Measurements from ENCODE around the gene CBY3.
"Not testable (repeated sequence)": the region's sequence is repeated elsewhere in the genome, so short reads cannot be mapped to it uniquely, and the experiment has no call there.

Gene CBY3

GRCh38 chr5:179680780-179681401, at the start of gene CBY3:
TSS of gene CBY3 (minus strand) at chr5:179681034. CDS start at chr5:179680918, 116 bp downstream.
- DNase-seq: no peak

GRCh38 chr5:179730356-179730755, 49.5 kb upstream of the CBY3 start:
- no peak for DNase-seq

DNA sequence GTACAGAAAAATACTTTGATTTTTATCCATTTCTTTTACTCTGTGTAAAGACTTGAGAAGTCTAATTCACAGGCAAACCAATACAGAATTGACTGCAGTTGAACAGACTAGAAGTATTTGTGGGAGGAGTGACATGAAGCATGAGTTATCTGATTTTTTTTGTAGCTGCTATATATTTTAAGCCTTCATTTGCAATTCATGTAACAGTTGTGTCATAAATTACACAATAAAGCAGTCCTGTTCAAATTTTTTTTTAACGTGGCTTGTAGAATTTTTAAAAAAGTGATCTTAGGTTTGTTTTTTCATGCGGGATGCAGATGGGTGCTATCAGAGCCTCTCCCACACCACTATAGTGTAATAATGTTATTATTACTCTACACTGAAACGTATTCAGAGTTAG, 48.9 kb upstream of the CBY3 start:
- no peak for DNase-seq

DNA sequence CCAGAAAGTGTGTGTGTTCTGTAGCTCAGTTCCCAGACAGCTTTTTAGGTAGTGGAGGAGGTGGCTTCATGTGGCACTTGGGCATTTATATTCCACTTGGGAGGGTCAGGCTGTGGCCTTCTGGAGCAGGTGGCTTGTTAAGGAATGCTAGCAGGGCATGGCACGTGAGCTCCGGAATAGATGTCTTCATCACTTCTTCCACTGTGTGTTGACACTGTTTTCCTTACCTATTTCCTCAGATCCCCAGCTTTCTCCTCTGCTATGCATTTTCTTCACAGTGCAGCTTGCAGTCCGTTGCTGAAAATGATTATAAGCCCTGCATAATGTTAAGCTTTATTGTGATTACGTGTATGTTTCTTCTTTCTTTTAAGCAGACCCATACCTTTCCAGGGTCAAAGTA, 48.5 kb upstream of the CBY3 start:
- no peak for DNase-seq

GRCh38 chr5:179727106-179727505, 46.3 kb upstream of the CBY3 start:
- DNase-seq: no peak

- no peak for DNase-seq
Observed at GRCh38 chr5:179724163-179724562, 43.3 kb upstream of the CBY3 start.

DNA sequence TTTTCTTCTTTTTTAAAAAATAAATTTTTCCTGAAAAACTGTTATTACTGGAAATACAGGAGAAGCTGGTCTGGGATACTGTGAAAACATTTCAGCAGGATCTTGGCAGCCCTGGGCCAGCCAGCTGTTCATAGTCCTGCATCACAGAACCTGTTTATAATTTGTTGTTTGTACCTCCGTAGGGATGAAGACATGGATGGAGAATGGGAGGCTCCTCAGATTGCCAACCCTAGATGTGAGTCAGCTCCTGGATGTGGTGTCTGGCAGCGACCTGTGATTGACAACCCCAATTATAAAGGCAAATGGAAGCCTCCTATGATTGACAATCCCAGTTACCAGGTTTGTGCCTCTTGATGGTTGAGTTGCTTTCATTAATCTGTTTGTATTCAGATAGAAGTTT, 39.4 kb upstream of the CBY3 start:
- DNase-seq: no peak

DNA sequence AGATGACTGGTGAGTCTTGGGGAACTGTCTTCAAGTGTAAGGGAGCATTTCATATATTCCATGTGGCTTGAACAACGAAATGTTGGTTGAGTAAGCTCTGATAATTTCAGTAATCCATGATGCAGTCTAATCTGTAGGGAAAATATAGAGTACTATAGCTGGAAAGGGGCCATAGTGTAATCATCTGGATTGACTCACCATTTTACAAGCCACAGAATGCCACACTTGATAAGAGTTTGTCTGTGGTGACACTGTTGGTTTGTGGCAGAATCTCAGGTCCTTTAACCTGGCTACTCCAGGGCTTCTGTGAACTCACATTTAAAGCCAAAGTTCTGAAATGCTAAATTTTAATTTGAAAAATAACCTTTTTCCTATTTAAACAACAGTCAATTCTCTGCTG, 35.5 kb upstream of the CBY3 start:
- DNase-seq: no peak

- no peak for DNase-seq
Observed at GRCh38 chr5:179700401-179700918, 19.6 kb upstream of the CBY3 start.

DNA sequence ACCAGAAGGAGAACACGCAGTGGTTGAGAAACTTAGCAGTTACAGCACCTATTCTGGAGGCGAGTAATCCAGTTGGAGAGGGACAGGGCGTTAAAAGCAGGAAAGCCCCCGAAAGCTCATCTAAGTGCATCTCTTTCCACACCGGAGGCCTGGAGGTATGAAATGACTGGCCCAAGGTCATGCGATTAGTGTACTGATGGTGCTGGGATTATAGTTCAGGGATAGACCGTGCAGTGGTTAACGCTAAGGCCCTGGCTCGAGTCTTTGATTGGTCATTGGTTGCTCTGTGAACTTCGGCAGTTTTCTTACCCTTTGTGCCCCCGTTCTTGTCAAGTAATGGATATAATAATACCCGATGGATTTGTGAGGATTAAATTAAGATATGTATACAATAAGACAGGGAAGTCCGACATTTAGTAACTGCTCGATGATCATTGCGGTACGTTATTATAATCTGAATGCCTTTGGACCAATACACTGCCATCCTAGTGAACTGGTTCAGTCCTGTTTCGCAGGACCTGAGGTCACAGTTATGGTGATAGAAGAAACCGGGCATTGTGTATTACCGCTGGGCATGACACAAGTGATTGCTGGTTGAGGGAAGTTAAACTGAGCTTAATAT, 18.9 kb upstream of the CBY3 start:
- DNase-seq: peak; percentile 26

DNA sequence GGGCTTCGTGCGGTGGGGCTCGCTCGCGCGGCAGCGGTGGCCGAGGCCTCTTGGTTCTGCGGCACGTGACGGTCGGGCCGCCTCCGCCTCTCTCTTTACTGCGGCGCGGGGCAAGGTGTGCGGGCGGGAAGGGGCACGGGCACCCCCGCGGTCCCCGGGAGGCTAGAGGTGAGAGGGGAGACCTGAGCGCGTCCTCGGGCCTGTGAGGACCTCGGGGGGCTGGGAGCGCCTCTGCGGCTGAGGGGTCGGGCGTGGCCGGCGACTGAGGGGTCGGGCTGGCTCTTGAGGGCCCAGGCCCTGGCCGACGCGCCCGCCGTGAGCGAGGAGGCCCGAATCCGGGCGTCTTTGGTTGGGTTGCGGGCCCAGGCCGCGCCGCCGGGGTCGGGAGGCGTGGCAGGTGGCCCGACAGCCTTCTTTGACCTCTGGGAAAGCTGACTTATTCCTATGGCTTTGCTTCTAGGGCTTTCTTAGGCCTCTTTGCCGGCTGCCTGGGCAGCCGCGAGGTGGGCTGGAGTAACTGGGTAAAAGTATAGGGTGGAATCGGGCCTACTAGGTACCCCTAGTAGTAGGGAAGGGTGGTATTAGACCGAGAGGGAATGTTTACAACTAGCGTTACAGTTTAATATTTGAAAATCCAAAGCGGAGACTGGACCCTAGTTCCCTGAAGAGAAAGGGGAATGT, 18.2 kb upstream of the CBY3 start, which contains the start of gene CANX:
TSS of gene CANX (plus strand) at position 33 of the 681 bp plus-strand sequence. CDS start 6,715 bp downstream, outside the sequence.
- no peak for DNase-seq

GRCh38 chr5:179697993-179698934, 17.4 kb upstream of the CBY3 start:
- peak; percentile 95 for DNase-seq

DNA sequence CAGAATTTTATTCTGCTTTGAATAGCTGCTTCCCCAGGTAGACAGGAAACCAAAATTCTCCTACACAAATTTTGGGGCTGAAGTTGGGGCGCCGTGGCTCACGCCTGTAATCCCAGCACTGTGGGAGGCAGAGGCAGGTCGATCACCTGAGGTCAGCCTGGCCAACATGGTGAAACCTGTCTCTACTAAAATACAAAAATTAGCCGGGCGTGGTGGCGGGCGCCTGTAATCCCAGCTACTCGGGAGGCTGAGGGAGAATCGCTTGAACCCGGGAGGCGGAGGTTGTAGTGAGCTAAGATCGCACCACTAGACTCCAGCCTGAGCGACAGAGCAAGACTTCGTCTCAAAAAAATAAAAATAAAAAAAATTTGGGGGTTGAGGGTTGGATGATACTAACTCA, 16.7 kb upstream of the CBY3 start:
- DNase-seq: not testable (repeated sequence)

GRCh38 chr5:179697108-179697507, 16.3 kb upstream of the CBY3 start:
- DNase-seq: no peak

DNA sequence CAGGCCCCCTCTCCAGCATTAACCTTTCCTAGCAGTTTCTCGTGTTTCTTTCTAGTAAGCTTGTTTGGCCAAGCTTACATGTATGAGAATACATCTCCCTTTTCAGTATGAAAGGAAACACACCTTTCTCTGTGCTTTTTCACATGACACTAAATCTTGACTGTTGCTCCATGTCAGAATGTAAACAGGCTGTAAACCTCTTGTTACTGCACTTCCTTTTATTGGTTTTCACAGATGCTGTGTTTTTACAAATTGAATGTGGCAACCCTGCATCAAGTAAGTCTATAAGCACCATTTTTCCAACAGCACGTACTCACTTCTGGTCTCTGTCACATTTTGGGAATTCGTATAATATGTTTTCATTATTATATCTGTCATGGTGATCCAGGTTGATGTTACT, 15.8 kb upstream of the CBY3 start:
- DNase-seq: no peak

GRCh38 chr5:179694561-179694960, 13.7 kb upstream of the CBY3 start:
- no peak for DNase-seq

DNA sequence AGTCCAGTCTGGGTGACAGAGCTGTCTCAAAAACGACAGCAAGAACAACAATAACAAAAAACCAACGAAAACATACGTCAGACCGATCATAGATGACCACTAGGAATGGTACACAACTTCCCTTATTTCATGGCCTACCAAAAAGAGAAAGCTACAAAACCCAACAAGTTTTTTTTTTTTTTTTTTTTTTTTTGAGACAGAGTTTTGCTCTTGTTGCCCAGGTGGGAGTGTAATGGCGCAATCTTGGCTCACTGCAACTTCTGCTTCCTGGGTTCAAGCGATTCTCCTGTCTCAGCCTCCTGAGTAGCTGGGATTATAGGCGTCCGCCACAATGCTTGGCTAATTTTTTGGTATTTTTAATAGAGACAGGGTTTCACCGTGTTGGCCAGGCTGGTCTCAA, 8.4 kb upstream of the CBY3 start:
- DNase-seq: not testable (repeated sequence)

GRCh38 chr5:179680014-179680779, 637 bp downstream of the CBY3 start:
- no peak for DNase-seq

DNA sequence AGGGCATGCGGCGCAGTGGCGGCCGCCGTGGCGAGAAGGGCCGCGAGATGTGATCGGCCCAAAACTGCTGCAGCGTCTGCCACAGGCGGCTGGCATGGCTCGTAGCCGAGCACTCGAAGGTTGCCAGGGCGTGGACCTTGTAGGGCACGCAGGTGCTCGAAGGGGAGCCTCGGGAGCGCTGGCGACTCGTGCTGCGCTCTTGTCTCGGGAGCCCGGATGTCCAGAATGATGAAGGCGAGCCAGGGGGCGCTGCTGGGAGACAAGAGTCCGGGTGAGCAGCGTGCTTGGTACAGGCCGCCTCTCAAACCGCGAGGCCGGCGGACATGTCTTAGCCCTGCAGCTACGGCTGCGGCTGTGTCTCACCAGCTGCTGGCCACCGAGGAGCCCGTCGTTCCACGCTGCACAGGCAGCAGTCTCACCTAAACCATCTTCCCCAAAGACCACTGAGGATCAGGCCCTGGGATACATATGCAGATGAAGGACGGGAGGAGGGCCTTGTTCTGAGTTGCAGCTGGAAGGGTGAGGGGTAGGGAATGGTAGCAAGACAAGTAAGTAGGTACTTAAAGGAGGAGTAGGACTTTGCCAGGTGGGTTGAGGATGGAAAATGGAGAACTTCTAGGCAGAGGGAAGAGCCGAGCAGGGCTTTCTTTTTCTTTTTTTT, 1.7 kb downstream of the CBY3 start:
- peak; percentile 59 for DNase-seq

DNA sequence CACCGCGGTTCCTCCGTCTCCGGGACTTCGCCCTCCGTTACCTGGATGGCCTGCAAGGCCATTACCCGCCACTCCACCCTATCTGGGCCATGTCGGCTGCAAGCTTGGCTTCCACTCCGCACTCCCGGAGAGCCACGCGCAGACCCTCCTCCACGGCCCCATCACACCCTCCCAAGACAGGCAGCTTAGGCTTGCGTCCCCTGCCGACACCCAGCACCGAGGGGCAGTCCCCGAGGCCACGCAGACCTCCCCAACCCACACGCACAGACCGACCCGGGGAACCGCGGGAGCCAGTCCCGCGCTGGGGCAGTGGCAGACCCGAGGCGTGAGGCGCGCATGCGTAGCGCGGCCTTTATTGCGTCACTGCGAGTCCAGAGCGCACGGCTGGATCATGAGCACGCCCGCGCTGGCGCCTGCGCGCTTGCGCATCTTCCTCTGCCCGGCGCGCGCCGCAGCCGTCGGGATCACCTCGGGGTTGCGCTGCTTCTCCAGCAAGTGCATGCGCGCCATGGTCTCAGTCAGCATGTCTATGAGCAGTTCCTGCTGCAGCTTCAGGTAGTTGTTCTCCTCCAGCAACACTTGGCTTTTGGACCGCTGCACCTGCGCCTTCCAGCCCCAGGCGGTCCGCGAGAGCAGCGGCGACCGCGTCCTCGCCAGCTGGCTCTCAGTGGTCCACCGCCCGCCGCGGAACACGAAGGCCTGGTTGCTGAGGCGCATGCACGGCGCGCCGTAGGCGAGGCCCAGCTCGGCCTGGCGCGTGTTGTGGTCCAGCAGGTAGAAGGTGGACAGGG, 2.4 kb downstream of the CBY3 start:
- DNase-seq: peak; percentile 94

DNA sequence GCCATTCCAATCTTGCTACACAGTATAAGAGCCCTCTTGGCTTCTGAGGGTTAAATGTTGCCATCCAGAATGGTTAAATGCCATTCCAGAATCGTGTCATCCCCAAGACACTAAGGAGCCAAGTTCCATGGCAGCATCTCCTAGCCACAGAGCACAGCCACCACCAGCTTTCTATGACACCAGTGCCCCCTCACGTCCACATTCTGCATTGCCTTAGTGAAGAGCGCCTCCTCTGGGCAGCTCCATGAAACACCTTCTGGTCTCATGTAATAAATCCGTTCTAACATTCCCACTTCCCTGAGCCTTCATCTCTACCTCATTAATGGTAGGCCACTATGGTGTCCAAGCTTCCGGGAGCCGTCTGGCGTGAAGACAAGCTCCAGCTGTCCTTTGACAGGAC, 12.4 kb downstream of the CBY3 start:
- DNase-seq: peak; percentile 8
